ENCODE measurements around the gene SLC19A1. TPM values are rescaled to one million over a fixed set of nuclear protein-coding genes. Genes with fewer than 3 reads are reported as not detected.

Gene SLC19A1
- total RNA-seq, 1 donor from 2014 or later: 11.0 TPM

GRCh38 chr21:45543710-45544448, 1.6 kb upstream of the SLC19A1 start:
- no peaks in the 10 kb centered on the region for H3K9me3 Mint-ChIP-seq (ENCODE audit: unreplicated experiment)
- peak overlapping the region; percentile 59 for H3K4me3 Mint-ChIP-seq (ENCODE audit: unreplicated experiment)
- peaks cover 8% of the 10 kb centered on the region for H3K4me1 Mint-ChIP-seq (ENCODE audit: unreplicated experiment)
- peak; percentile 83 for DNase-seq (ENCODE audit: extremely low spot score, unreplicated experiment)
- peaks cover 8% of the 10 kb centered on the region for H3K27me3 Mint-ChIP-seq (ENCODE audit: unreplicated experiment)
- no peak overlapping the region for H3K27ac Mint-ChIP-seq (ENCODE audit: unreplicated experiment)
- H3K36me3 Mint-ChIP-seq (ENCODE audit: unreplicated experiment): no peaks in the 10 kb centered on the region
- TF ChIP-seq, protein P1, sequence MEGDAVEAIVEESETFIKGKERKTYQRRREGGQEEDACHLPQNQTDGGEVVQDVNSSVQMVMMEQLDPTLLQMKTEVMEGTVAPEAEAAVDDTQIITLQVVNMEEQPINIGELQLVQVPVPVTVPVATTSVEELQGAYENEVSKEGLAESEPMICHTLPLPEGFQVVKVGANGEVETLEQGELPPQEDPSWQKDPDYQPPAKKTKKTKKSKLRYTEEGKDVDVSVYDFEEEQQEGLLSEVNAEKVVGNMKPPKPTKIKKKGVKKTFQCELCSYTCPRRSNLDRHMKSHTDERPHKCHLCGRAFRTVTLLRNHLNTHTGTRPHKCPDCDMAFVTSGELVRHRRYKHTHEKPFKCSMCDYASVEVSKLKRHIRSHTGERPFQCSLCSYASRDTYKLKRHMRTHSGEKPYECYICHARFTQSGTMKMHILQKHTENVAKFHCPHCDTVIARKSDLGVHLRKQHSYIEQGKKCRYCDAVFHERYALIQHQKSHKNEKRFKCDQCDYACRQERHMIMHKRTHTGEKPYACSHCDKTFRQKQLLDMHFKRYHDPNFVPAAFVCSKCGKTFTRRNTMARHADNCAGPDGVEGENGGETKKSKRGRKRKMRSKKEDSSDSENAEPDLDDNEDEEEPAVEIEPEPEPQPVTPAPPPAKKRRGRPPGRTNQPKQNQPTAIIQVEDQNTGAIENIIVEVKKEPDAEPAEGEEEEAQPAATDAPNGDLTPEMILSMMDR (IDR thresholded peaks at IDR 0.05): no peak

DNA sequence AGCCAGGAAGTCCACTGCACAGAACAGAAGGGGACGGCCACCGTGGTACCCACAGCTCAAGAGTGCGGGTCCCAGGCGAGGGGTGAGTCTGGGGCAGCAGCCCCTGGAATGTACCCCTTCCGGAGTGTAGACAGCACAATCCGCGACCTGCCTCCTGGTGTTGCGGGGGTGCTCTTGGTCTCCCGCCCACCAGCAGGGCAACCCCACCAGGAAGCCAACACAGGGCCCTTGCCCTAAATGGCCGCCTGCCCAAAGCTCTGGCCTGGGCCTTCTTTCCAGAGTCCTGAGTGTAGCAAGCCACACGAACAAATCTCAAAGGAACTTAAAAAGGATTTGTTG, 1.1 kb upstream of the SLC19A1 start:
- Mint-ChIP-seq H3K27me3 (ENCODE audit: unreplicated experiment) (peaks cover 8% of the 10 kb centered on the region), H3K4me1 (ENCODE audit: unreplicated experiment) (peaks cover 8% of the 10 kb centered on the region), H3K36me3 (ENCODE audit: unreplicated experiment) (no peaks in the 10 kb centered on the region), H3K4me3 (ENCODE audit: unreplicated experiment) (peak overlapping the region; percentile 59), H3K9me3 (ENCODE audit: unreplicated experiment) (no peaks in the 10 kb centered on the region), H3K27ac (ENCODE audit: unreplicated experiment) (no peak overlapping the region)
- no peak for DNase-seq (ENCODE audit: extremely low spot score, unreplicated experiment)
- TF ChIP-seq, protein P1 (IDR thresholded peaks at IDR 0.05): no peak

DNA sequence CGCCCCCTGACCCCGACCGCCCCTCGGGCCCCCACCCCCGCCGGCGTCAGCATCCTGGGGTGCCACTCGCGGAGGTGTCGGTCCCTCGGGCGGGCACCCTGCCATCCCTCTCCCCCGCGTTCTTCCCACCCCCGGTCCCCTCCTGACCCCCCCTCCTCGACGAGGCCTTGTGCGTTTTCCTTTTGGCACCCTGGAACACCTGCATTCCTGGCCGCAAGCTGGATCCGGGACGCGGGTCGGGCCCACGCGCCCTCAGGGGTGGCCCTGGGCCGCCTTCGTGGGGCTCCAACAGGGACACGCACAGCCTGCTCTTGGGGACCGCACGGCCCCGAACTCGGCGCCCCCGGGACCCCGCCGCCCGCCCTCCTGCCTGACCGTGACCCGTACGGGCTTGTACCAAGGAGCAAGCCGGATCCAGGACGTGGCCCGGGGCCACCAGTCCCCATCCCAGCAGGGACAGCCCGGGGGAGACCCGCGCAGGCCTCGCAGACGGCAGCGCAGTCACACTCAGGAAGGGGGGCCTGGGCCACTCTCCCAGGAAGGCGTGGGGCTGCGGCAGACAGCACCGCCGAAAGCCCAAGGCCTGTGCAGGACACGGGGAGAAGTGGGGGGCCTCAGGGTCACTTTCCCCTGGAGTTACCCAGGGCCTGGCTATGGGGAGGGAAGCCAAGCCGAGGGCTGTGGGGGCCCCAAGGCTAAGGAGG, 579 bp upstream of the SLC19A1 start:
- H3K36me3 Mint-ChIP-seq (ENCODE audit: unreplicated experiment): no peaks in the 10 kb centered on the region
- DNase-seq (ENCODE audit: extremely low spot score, unreplicated experiment): peak; percentile 84
- H3K27me3 Mint-ChIP-seq (ENCODE audit: unreplicated experiment): peaks cover 5% of the 10 kb centered on the region
- peaks cover 8% of the 10 kb centered on the region for H3K4me1 Mint-ChIP-seq (ENCODE audit: unreplicated experiment)
- TF ChIP-seq, protein P1 (IDR thresholded peaks at IDR 0.05): no peak
- no peak overlapping the region for H3K27ac Mint-ChIP-seq (ENCODE audit: unreplicated experiment)
- no peaks in the 10 kb centered on the region for H3K9me3 Mint-ChIP-seq (ENCODE audit: unreplicated experiment)
- peak overlapping the region; percentile 45 for H3K4me3 Mint-ChIP-seq (ENCODE audit: unreplicated experiment)

- no peaks in the 10 kb centered on the region for H3K36me3 Mint-ChIP-seq (ENCODE audit: unreplicated experiment)
- TF ChIP-seq, protein P1 (IDR thresholded peaks at IDR 0.05): no peak
- no peaks in the 10 kb centered on the region for H3K9me3 Mint-ChIP-seq (ENCODE audit: unreplicated experiment)
- H3K27me3 Mint-ChIP-seq (ENCODE audit: unreplicated experiment): no peaks in the 10 kb centered on the region
- H3K27ac Mint-ChIP-seq (ENCODE audit: unreplicated experiment): no peak overlapping the region
- peaks cover 8% of the 10 kb centered on the region for H3K4me1 Mint-ChIP-seq (ENCODE audit: unreplicated experiment)
- peak overlapping the region; percentile 66 for H3K4me3 Mint-ChIP-seq (ENCODE audit: unreplicated experiment)
- peak; percentile 85 for DNase-seq (ENCODE audit: extremely low spot score, unreplicated experiment)
These were observed 810 bp downstream of the SLC19A1 start for GRCh38 chr21:45541221-45542039.

- Mint-ChIP-seq H3K27ac (ENCODE audit: unreplicated experiment) (no peak overlapping the region), H3K4me3 (ENCODE audit: unreplicated experiment) (peak overlapping the region; percentile 66), H3K9me3 (ENCODE audit: unreplicated experiment) (no peaks in the 10 kb centered on the region), H3K4me1 (ENCODE audit: unreplicated experiment) (peaks cover 8% of the 10 kb centered on the region), H3K36me3 (ENCODE audit: unreplicated experiment) (no peaks in the 10 kb centered on the region), H3K27me3 (ENCODE audit: unreplicated experiment) (no peaks in the 10 kb centered on the region)
- TF ChIP-seq, protein P1 (IDR thresholded peaks at IDR 0.05): no peak
- peak; percentile 62 for DNase-seq (ENCODE audit: extremely low spot score, unreplicated experiment)
These were observed 1.7 kb downstream of the SLC19A1 start for GRCh38 chr21:45540601-45540970.
